ENCODE measurements around the gene PTPRCAP. TPM values are rescaled to one million over a fixed set of nuclear protein-coding genes. Genes with fewer than 3 reads are reported as not detected.
A peak's percentile ranks its signal among the peaks of the same experiment; 100 is the strongest.
"Not testable (repeated sequence)": the region's sequence is repeated elsewhere in the genome, so short reads cannot be mapped to it uniquely, and the experiment has no call there.

Gene PTPRCAP
- total RNA-seq, 1 experiment from 2014 or later, result not detected

- DNase-seq (ENCODE audit: low spot score); in situ Hi-C loops (cut with HindIII; ENCODE audit: low sequenced_read_pairs): not testable (repeated sequence)
Measured at GRCh38 chr11:67402192-67402839, 35.2 kb downstream of the PTPRCAP start.

- in situ Hi-C loops (cut with HindIII; ENCODE audit: low sequenced_read_pairs), result no loop called here
- peak; percentile 92 for DNase-seq (ENCODE audit: low spot score)
Measured at GRCh38 chr11:67401495-67402191, 35.8 kb downstream of the PTPRCAP start, which contains the start of gene PPP1CA. PPP1CA (minus strand) TSS chr11:67401858; CDS start chr11:67401782, 76 bp downstream.

GRCh38 chr11:67400942-67401494, 36.5 kb downstream of the PTPRCAP start:
- no peak for DNase-seq (ENCODE audit: low spot score)
- in situ Hi-C loops (cut with HindIII; ENCODE audit: low sequenced_read_pairs), result no loop called here

GRCh38 chr11:67400251-67400941, 37.1 kb downstream of the PTPRCAP start:
- DNase-seq (ENCODE audit: low spot score), result no peak
- in situ Hi-C loops (cut with HindIII; ENCODE audit: low sequenced_read_pairs), result no loop called here

GRCh38 chr11:67398661-67399563, 38.6 kb downstream of the PTPRCAP start:
- DNase-seq (ENCODE audit: low spot score), result no peak
- in situ Hi-C loops (cut with HindIII; ENCODE audit: low sequenced_read_pairs), result no loop called here

- peak; percentile 59 for DNase-seq (ENCODE audit: low spot score)
- in situ Hi-C loops (cut with HindIII; ENCODE audit: low sequenced_read_pairs), result no loop called here
Measured at GRCh38 chr11:67397986-67398660, 39.4 kb downstream of the PTPRCAP start.

GRCh38 chr11:67397536-67397935, 39.9 kb downstream of the PTPRCAP start:
- in situ Hi-C loops (cut with HindIII; ENCODE audit: low sequenced_read_pairs), result no loop called here
- DNase-seq (ENCODE audit: low spot score), result no peak

- no peak for DNase-seq (ENCODE audit: low spot score)
- in situ Hi-C loops (cut with HindIII; ENCODE audit: low sequenced_read_pairs), result no loop called here
Measured at GRCh38 chr11:67396587-67397389, 40.7 kb downstream of the PTPRCAP start.

- DNase-seq (ENCODE audit: low spot score), result no peak
- in situ Hi-C loops (cut with HindIII; ENCODE audit: low sequenced_read_pairs), result no loop called here
Measured at GRCh38 chr11:67396259-67396581, 41.3 kb downstream of the PTPRCAP start.

- no peak for DNase-seq (ENCODE audit: low spot score)
- in situ Hi-C loops (cut with HindIII; ENCODE audit: low sequenced_read_pairs), result no loop called here
Measured at GRCh38 chr11:67395555-67396258, 41.8 kb downstream of the PTPRCAP start.

- in situ Hi-C loops (cut with HindIII; ENCODE audit: low sequenced_read_pairs), result no loop called here
- DNase-seq (ENCODE audit: low spot score), result no peak
Measured at GRCh38 chr11:67393990-67394389, 43.5 kb downstream of the PTPRCAP start.

- in situ Hi-C loops (cut with HindIII; ENCODE audit: low sequenced_read_pairs), result no loop called here
- no peak for DNase-seq (ENCODE audit: low spot score)
Measured at GRCh38 chr11:67393437-67393836, 44.0 kb downstream of the PTPRCAP start.

- no peak for DNase-seq (ENCODE audit: low spot score)
- in situ Hi-C loops (cut with HindIII; ENCODE audit: low sequenced_read_pairs), result no loop called here
Measured at GRCh38 chr11:67392183-67392715, 45.2 kb downstream of the PTPRCAP start.

GRCh38 chr11:67391304-67392182, 45.9 kb downstream of the PTPRCAP start, which contains the start of gene RAD9A:
RAD9A (plus strand) TSS chr11:67391986; CDS start chr11:67392045, 59 bp downstream.
- in situ Hi-C loops (cut with HindIII; ENCODE audit: low sequenced_read_pairs), result no loop called here
- DNase-seq (ENCODE audit: low spot score), result peak; percentile 93

GRCh38 chr11:67390947-67391303, 46.6 kb downstream of the PTPRCAP start:
- DNase-seq (ENCODE audit: low spot score), result no peak
- in situ Hi-C loops (cut with HindIII; ENCODE audit: low sequenced_read_pairs), result no loop called here

GRCh38 chr11:67389477-67389876, 48.0 kb downstream of the PTPRCAP start:
- peak; percentile 53 for DNase-seq (ENCODE audit: low spot score)
- in situ Hi-C loops (cut with HindIII; ENCODE audit: low sequenced_read_pairs), result no loop called here

Measured in G401 (cell line).